ENCODE measurements around the gene TEX261.

TEX261 gene

DNA sequence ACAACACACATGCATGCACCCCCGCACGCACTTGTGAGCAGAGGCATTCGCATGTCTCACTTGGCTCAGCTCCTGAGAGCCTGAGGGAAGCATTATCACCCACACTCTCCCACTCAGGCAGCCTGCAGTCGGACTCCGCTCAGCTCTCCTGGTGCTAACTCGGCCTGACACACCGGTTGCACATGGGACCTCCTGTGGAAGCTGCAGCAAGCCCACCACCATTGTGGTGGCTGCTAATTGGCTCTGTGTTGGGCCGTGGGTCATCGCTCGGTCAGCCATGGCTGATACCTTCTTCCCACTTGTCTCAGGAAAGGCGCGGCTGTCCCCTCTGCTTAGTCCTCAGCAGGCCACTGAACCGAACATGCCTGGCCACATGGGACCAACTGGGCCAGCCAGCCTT lies 13.7 kb upstream of the TEX261 start:
- no peak overlapping the region for H3K4me3 ChIP-seq (replicated peaks in 1 of 2; ENCODE audit: low read depth in 2 of 2, low read length in 2 of 2)
- TF ChIP-seq, protein P1, sequence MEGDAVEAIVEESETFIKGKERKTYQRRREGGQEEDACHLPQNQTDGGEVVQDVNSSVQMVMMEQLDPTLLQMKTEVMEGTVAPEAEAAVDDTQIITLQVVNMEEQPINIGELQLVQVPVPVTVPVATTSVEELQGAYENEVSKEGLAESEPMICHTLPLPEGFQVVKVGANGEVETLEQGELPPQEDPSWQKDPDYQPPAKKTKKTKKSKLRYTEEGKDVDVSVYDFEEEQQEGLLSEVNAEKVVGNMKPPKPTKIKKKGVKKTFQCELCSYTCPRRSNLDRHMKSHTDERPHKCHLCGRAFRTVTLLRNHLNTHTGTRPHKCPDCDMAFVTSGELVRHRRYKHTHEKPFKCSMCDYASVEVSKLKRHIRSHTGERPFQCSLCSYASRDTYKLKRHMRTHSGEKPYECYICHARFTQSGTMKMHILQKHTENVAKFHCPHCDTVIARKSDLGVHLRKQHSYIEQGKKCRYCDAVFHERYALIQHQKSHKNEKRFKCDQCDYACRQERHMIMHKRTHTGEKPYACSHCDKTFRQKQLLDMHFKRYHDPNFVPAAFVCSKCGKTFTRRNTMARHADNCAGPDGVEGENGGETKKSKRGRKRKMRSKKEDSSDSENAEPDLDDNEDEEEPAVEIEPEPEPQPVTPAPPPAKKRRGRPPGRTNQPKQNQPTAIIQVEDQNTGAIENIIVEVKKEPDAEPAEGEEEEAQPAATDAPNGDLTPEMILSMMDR (IDR thresholded peaks at IDR 0.05; ENCODE audit: low read depth, low read length): no peak
- DNase-seq (ENCODE audit: low read depth in 2 of 2): no peak

DNA sequence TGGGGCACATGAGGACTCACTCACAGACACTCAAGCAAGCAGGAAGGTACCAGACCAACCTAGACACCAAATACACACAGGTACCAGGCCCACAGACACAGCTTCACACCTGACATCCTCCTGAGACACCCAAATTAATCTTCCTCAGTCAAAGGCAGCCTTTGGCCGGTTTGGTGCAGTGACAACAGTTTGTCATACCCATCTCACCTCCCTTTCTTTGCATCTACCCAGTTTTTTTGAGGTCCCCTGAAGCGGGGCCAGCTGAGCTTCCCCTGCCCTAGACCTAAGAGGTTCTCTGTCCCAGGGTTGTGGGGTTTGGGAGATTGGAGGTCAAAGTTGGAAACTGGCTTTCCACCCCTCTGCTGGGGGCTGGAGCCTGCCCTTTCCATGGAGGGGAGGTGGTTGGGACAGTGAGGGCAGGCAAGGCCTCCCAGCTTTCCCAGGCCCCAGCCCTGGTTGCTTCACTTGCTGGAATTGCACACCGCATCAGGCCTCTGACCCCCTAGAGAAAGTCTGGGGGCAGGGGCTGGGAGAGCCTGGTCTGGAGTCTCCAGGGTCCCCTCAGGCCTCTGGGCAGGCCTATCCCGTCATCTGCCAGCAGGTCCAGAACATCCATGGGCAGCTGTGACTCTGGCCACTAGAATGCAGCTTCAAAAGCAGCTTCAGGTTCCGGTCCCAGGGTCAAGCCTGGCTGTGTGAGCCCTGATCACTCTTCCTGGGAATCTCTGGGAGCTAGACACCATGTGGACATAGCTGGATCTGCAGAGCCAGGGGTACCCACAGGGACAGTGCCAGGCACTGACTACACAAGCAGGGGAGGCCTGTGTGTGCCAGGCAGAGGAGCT lies 12.5 kb upstream of the TEX261 start:
- TF ChIP-seq, protein P1 (IDR thresholded peaks at IDR 0.05; ENCODE audit: low read depth, low read length): no peak
- no peak for DNase-seq (ENCODE audit: low read depth in 2 of 2)
- no peak overlapping the region for H3K4me3 ChIP-seq (replicated peaks in 1 of 2; ENCODE audit: low read depth in 2 of 2, low read length in 2 of 2)

DNA sequence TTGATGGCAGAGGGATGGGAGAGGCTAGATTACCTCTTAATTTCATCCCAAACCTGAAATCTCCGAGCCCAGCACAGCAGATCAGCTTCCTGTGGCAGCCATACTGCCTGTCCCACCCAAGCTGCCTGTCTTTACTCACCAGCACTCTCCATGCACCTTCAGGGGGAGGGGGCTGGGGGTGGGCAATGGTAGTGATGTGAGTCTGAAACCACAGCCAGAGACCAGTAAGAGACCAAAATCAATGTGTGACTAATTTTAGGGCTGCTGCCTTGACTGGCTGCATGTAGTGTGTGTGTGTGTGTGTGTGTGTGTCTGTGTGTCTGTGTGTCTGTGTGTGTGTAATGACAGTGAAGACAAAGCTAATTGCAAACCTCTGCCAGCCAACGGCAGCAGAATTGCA lies 11.7 kb upstream of the TEX261 start:
- DNase-seq (ENCODE audit: low read depth in 2 of 2): no peak

DNA sequence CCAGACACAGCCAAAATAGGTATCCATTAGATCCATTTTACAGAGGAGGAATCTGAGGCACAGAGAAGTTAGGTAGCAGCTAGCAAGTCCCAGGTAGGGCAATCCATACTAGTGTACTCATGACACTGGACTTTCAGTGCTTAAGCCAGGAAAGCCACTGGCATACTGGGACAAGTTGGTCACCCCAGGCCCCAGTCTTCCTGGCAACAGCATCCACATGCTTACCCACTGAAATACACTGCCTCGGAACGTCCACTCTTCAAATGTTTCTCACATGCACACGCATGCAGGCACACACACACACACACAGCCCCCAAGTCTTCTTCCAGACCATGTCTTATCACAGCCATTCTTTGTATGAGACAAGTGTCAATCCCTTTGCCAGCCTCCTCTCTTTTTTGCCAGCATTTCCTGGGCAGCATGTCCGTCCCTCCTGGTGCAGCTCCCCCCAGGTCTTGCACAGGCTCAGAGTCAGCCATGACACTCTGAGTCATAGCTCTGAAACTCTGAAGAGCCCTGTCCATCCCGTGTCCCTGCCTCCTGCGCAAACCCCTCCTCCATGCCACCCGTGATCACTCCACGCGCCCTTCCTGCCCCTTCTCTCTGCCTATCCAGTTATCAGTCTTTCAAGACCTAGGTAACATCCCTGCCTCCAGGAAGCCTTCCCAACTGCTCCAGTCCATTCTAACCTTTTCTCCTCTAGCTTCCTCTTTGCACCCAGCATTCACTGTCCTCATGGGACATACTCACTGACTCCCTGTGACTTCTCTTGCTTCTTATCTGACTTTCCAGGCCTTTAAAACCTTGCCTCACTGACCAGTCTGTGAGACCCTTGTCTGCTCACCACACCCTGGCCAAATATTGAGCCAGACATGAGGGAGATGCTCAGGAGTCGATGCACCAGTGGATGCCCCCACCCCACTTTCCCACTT lies 10.9 kb upstream of the TEX261 start:
- no peak for DNase-seq (ENCODE audit: low read depth in 2 of 2)
- H3K4me3 ChIP-seq (replicated peaks in 1 of 2; ENCODE audit: low read depth in 2 of 2, low read length in 2 of 2): no peak overlapping the region
- TF ChIP-seq, protein P1 (IDR thresholded peaks at IDR 0.05; ENCODE audit: low read depth, low read length): no peak

More for the DNA sequence above, 11.7 kb upstream of the TEX261 start:
- TF ChIP-seq, protein P1 (IDR thresholded peaks at IDR 0.05; ENCODE audit: low read depth, low read length): no peak
- no peak overlapping the region for H3K4me3 ChIP-seq (replicated peaks in 1 of 2; ENCODE audit: low read depth in 2 of 2, low read length in 2 of 2)

DNA sequence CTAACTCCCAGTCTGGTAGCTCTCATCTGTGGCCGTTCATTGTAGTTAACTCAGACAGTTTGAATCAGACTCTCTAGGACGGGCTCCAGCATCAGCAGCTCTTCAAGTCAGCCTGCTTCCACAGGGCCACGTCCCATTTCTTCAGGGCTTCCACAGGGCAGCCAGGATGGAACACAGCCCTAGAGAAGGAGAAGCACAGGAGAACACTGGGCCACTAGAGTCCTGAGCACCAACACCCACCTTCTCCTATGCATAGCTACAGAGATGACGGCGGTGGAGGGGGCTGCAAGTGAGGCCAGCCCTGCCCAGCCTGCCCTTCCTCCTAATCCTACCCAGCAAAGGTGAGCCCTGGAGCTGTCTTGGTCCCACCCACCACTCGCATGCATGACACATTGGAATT lies 10.2 kb upstream of the TEX261 start:
- TF ChIP-seq, protein P1 (IDR thresholded peaks at IDR 0.05; ENCODE audit: low read depth, low read length): no peak
- DNase-seq (ENCODE audit: low read depth in 2 of 2): no peak
- H3K4me3 ChIP-seq (replicated peaks in 1 of 2; ENCODE audit: low read depth in 2 of 2, low read length in 2 of 2): no peak overlapping the region

DNA sequence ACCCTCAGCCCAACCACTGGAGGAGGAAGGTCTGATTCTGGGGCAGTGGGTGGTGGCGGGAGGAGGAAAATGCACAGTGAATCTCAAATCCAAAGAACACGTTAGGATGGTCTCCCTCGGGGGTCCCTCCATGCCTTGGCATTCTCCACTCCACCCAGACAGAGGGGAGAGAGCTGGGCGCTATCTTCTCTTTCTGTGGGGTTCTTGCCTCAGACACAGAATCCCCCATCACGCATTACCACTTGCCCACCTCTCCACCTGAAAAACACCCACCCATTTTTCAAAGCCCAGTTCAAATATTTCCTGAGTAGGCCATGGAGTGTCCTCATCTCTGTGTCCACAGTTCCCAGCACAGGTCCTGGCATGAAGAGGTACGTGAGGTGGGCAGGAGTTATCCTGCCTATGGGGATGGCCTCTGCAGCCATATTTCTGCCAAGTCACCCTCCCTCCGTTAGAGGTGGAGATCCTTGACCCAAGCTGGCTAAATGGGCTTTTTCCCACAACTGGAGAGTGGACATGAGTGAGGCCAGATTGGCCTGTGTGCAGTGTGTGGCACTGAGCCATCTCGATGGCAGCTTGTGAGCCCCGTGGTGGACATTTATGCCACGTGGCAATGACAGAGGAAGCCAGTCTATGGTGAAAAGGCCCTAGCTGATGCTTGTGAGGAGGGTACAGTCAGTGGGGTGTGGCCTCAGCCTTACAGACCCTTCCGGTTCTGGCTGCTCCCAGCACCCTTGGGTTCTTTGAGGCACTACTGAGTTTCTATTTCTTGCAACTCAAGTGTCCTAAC lies 9.5 kb upstream of the TEX261 start:
- no peak for DNase-seq (ENCODE audit: low read depth in 2 of 2)
- TF ChIP-seq, protein P1 (IDR thresholded peaks at IDR 0.05; ENCODE audit: low read depth, low read length): no peak
- no peak overlapping the region for H3K4me3 ChIP-seq (replicated peaks in 1 of 2; ENCODE audit: low read depth in 2 of 2, low read length in 2 of 2)
